ENCODE measurements around the gene LRRC8C. TPM values are rescaled to one million over a fixed set of nuclear protein-coding genes. Genes with fewer than 3 reads are reported as not detected.

Gene LRRC8C
- total and polyA plus RNA-seq, 2 donors (not counting 1 experiment from before 2014, with no cell fraction given): 3.9 to 6.8 TPM

DNA sequence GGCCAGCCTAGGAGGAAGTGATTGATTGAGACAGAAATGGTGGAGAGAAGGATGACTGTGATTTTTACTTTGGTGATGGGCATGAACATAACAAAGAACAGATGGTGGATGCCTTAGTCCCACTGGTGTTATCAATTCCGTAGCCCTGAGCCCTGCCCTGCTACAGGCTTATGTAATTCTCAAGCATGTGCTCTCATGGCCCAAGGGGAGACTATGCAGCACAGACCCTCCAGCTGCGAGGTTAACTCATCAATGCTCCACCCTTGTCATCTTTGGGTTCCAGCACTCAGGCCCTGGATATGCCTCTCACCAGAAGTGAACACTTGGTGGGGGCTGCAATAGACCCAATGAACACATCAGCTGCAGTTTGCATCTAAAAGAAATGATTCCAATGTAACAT is 125.2 kb downstream of the LRRC8C start:
- Histone ChIP-seq H3K27me3 (replicated peaks in 1 of 4; ENCODE audit: control extremely low read depth in 1 of 4, control insufficient read depth in 3 of 4, insufficient read depth in 4 of 4, low read length in 3 of 4) (no peaks in the 10 kb centered on the region), H3K9me3 (ENCODE audit: control extremely low read depth in 1 of 3, control insufficient read depth in 2 of 3, insufficient read depth in 1 of 3, low read length in 2 of 3) (no peaks in the 10 kb centered on the region), H3K9ac (ENCODE audit: low read length) (peak overlapping the region; percentile 59), H2AFZ (ENCODE audit: insufficient read depth, low read depth, low read length, poor library complexity, severe bottlenecking) (peak overlapping the region; percentile 87), H3K79me2 (ENCODE audit: control insufficient read depth, insufficient read depth, low read length) (no peaks in the 10 kb centered on the region), H3K36me3 (replicated peaks in 1 of 2; ENCODE audit: control extremely low read depth in 1 of 2, control insufficient read depth in 1 of 2, extremely low read depth in 1 of 2, insufficient read depth in 2 of 2, low read length in 1 of 2) (no peaks in the 10 kb centered on the region), H3K4me3 (ENCODE audit: control extremely low read depth in 1 of 5, extremely low read depth in 1 of 5, insufficient read depth in 1 of 5, low read depth in 2 of 5, low read length in 4 of 5) (peak overlapping the region in 4 of 5 experiments; percentile 16 to 58 (median 32)), H3K4me1 (ENCODE audit: control insufficient read depth in 2 of 2, insufficient read depth in 2 of 2, low read length in 2 of 2) (peaks cover 20 to 26% of the 10 kb centered on the region in 2 donors), H4K20me1 (ENCODE audit: control insufficient read depth, insufficient read depth, low read length, poor library complexity, severe bottlenecking) (no peaks in the 10 kb centered on the region), H3K4me2 (replicated peaks; ENCODE audit: low read depth, low read length, poor library complexity, severe bottlenecking) (peak overlapping the region; percentile 78), H3K27ac (ENCODE audit: low read length in 2 of 2) (no peak overlapping the region)
- H3K4me1 Mint-ChIP-seq: peaks cover 29% of the 10 kb centered on the region
- POLR2A ChIA-PET: no interaction called here
- 89% methylated on average over 2 of the region's 2 CpGs for WGBS (ENCODE audit: insufficient coverage)
- peak overlapping the region; percentile 83 for H3K4me3 Mint-ChIP-seq
- intact Hi-C loops (cut with micrococcal nuclease): no loop called here
- CTCF ChIA-PET: interaction anchor here (1.2 to 14.6 kb wide), 4 partner anchors 38 to 274 kb away, joined by 3 to 334 read pairs (median 74); partner anchors contain the start of gene LRRC8C
- DNase-seq (no peak), ATAC-seq (ENCODE audit: low read depth) (no peak)
- peak overlapping the region; percentile 84 for H3K27ac Mint-ChIP-seq
- TF ChIP-seq, protein P1, sequence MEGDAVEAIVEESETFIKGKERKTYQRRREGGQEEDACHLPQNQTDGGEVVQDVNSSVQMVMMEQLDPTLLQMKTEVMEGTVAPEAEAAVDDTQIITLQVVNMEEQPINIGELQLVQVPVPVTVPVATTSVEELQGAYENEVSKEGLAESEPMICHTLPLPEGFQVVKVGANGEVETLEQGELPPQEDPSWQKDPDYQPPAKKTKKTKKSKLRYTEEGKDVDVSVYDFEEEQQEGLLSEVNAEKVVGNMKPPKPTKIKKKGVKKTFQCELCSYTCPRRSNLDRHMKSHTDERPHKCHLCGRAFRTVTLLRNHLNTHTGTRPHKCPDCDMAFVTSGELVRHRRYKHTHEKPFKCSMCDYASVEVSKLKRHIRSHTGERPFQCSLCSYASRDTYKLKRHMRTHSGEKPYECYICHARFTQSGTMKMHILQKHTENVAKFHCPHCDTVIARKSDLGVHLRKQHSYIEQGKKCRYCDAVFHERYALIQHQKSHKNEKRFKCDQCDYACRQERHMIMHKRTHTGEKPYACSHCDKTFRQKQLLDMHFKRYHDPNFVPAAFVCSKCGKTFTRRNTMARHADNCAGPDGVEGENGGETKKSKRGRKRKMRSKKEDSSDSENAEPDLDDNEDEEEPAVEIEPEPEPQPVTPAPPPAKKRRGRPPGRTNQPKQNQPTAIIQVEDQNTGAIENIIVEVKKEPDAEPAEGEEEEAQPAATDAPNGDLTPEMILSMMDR (IDR thresholded peaks at IDR 0.05): no peak
- TF ChIP-seq EZH2 (IDR thresholded peaks at IDR 0.05; ENCODE audit: borderline replicate concordance, insufficient read depth, low read depth, low read length, poor library complexity, severe bottlenecking): no peak
- no peaks in the 10 kb centered on the region for H3K27me3 Mint-ChIP-seq
- H3K9me3 Mint-ChIP-seq (ENCODE audit: insufficient read depth): no peaks in the 10 kb centered on the region

DNA sequence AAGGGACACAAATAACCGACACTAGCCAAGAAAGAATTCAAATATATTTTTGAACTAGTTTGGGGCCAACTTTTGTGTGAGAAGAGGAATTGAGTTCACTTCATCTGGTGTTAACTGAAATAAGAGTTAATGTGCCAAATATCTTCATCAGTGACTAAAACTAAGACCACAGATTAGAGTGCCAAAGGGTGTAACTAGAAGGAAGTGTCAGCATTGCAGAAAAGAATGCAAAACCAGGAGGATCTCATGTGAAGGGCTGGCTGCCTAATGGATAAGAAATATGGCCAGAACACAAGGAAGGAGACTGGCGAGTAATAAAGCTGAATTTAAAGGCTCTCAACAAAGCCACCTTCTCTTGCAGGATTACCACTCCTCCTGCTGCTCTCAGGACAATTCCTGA is 126.1 kb downstream of the LRRC8C start:
- H3K79me2 ChIP-seq (ENCODE audit: control insufficient read depth, insufficient read depth, low read length): no peaks in the 10 kb centered on the region
- no peak overlapping the region for H3K9ac ChIP-seq (ENCODE audit: low read length)
- peaks cover 0 to 7% (median 0%) of the 10 kb centered on the region in 4 experiments for H3K27me3 ChIP-seq (replicated peaks in 1 of 4; ENCODE audit: control extremely low read depth in 1 of 4, control insufficient read depth in 3 of 4, insufficient read depth in 4 of 4, low read length in 3 of 4)
- H3K27ac ChIP-seq (ENCODE audit: low read length in 2 of 2): no peak overlapping the region
- no peak overlapping the region for H3K4me3 ChIP-seq (ENCODE audit: control extremely low read depth in 1 of 5, extremely low read depth in 1 of 5, insufficient read depth in 1 of 5, low read depth in 2 of 5, low read length in 4 of 5)
- H2AFZ ChIP-seq (ENCODE audit: insufficient read depth, low read depth, low read length, poor library complexity, severe bottlenecking): no peak overlapping the region
- Mint-ChIP-seq H3K27ac (no peak overlapping the region), H3K4me3 (no peak overlapping the region), H3K9me3 (ENCODE audit: insufficient read depth) (no peaks in the 10 kb centered on the region), H3K27me3 (peaks cover 3% of the 10 kb centered on the region), H3K4me1 (peaks cover 37% of the 10 kb centered on the region)
- WGBS (ENCODE audit: insufficient coverage): 100% methylated on average over 1 of the region's 2 CpGs
- no peak overlapping the region for H3K4me2 ChIP-seq (replicated peaks; ENCODE audit: low read depth, low read length, poor library complexity, severe bottlenecking)
- ChIA-PET POLR2A (interaction anchor here (0.7 kb wide), 1 partner anchor 121 kb away, joined by 9 read pairs; no protein-coding TSS in a partner anchor), CTCF (interaction anchor here (0.9 to 14.6 kb wide), 5 partner anchors 39 to 275 kb away, joined by 3 to 334 read pairs (median 5); partner anchors contain the start of gene LRRC8C)
- no peaks in the 10 kb centered on the region for H3K36me3 ChIP-seq (replicated peaks in 1 of 2; ENCODE audit: control extremely low read depth in 1 of 2, control insufficient read depth in 1 of 2, extremely low read depth in 1 of 2, insufficient read depth in 2 of 2, low read length in 1 of 2)
- TF ChIP-seq, protein P1 (IDR thresholded peaks at IDR 0.05): no peak
- no peak for TF ChIP-seq EZH2 (IDR thresholded peaks at IDR 0.05; ENCODE audit: borderline replicate concordance, insufficient read depth, low read depth, low read length, poor library complexity, severe bottlenecking)
- no peaks in the 10 kb centered on the region for H4K20me1 ChIP-seq (ENCODE audit: control insufficient read depth, insufficient read depth, low read length, poor library complexity, severe bottlenecking)
- no peaks in the 10 kb centered on the region for H3K9me3 ChIP-seq (ENCODE audit: control extremely low read depth in 1 of 3, control insufficient read depth in 2 of 3, insufficient read depth in 1 of 3, low read length in 2 of 3)
- H3K4me1 ChIP-seq (ENCODE audit: control insufficient read depth in 2 of 2, insufficient read depth in 2 of 2, low read length in 2 of 2): peaks cover 20 to 32% of the 10 kb centered on the region in 2 donors
- ATAC-seq (ENCODE audit: low read depth): no peak
- intact Hi-C loops (cut with micrococcal nuclease): no loop called here
- no peak for DNase-seq
